Middle frontal gyrus (tissue), 1 donor: ENCODE data around the gene CISD3.
"Not testable (repeated sequence)": the region's sequence is repeated elsewhere in the genome, so short reads cannot be mapped to it uniquely, and the experiment has no call there.

Experiments used
- DNase-seq: peaks from one replicate; pipeline ENCODE4 v3.0.0-alpha.2; 2015; ENCODE audit warnings: low spot score; ENCODE audit errors: extremely low spot score

The CISD3 gene

GRCh38 chr17:38707678-38708351 lies 22.3 kb upstream of the CISD3 start:
- no peak for DNase-seq

GRCh38 chr17:38709104-38709820 lies 20.9 kb upstream of the CISD3 start:
- DNase-seq = no peak

GRCh38 chr17:38709864-38710603 lies 20.1 kb upstream of the CISD3 start:
- DNase-seq = no peak

- no peak for DNase-seq
These were observed 19.6 kb upstream of the CISD3 start for GRCh38 chr17:38710604-38710962.

GRCh38 chr17:38710985-38711384 lies 19.2 kb upstream of the CISD3 start:
- DNase-seq = no peak

- no peak for DNase-seq
These were observed 18.2 kb upstream of the CISD3 start for GRCh38 chr17:38711792-38712571.

GRCh38 chr17:38712593-38712992 lies 17.5 kb upstream of the CISD3 start:
- DNase-seq = no peak

GRCh38 chr17:38713456-38714075 lies 16.6 kb upstream of the CISD3 start:
- no peak for DNase-seq

GRCh38 chr17:38715216-38715943 lies 14.8 kb upstream of the CISD3 start:
- no peak for DNase-seq

GRCh38 chr17:38716368-38717005 lies 13.7 kb upstream of the CISD3 start:
- no peak for DNase-seq

- DNase-seq = no peak
These were observed 12.9 kb upstream of the CISD3 start for GRCh38 chr17:38717139-38717745.

GRCh38 chr17:38719289-38719942 lies 10.7 kb upstream of the CISD3 start:
- no peak for DNase-seq

- DNase-seq = no peak
These were observed 10.0 kb upstream of the CISD3 start for GRCh38 chr17:38719943-38720641.

GRCh38 chr17:38720941-38721340 lies 9.2 kb upstream of the CISD3 start:
- no peak for DNase-seq

GRCh38 chr17:38721802-38722201 lies 8.3 kb upstream of the CISD3 start:
- no peak for DNase-seq

- no peak for DNase-seq
These were observed 5.7 kb upstream of the CISD3 start for GRCh38 chr17:38724337-38724988.

- no peak for DNase-seq
These were observed 5.1 kb upstream of the CISD3 start for GRCh38 chr17:38725066-38725465.

GRCh38 chr17:38726145-38726544 lies 4.0 kb upstream of the CISD3 start:
- not testable (repeated sequence) for DNase-seq
